ENCODE data around the gene PCP2. TPM values are rescaled to one million over a fixed set of nuclear protein-coding genes. Genes with fewer than 3 reads are reported as not detected.

The PCP2 gene
- total and polyA plus RNA-seq, 2 of the 13 experiments (the other 11 are each of a cell fraction or from before 2014, with no cell fraction given): 0.62 TPM; not detected in 1

DNA sequence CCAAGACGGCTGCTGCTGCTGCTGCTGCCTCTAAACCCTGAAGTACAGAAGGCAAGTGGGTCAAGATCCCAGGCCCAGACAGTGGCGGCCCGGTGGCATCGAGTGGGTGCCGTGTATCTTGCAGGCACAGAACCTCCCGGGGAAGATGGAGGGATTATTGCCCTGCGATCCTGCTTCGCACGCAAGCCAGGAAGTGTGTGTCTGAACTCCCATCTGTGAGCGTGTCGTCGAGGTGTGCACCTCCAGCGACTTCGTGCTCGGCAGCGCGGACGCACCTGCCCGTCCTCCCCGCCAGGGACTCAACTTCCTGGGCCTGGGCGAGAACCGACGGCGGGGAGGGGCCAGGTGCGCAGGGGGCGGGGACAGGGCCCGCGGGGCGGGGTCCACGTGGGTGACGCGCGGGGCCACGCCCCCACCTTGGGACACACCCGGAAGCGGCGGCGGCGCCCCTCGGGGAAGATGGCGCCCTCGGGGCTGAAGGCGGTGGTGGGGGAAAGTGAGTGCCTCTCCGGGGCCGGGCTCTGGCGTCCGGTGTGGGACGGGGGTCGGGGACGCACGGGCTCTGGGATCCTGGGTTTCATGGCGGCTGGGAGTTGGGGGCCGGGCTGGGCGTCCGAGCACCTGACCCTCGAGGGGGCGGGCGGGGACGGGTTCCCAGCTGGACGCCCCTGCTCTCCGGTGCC, 3.3 kb upstream of the PCP2 start, which contains the start of gene STXBP2 (continued):
- no peak for TF ChIP-seq ZNF460 (CRISPR knock-in tag; IDR thresholded peaks at IDR 0.05; ENCODE audit: borderline replicate concordance)
- TF ChIP-seq MIXL1 (CRISPR knock-in tag; IDR thresholded peaks at IDR 0.05): no peak
- TF ChIP-seq, protein P1, sequence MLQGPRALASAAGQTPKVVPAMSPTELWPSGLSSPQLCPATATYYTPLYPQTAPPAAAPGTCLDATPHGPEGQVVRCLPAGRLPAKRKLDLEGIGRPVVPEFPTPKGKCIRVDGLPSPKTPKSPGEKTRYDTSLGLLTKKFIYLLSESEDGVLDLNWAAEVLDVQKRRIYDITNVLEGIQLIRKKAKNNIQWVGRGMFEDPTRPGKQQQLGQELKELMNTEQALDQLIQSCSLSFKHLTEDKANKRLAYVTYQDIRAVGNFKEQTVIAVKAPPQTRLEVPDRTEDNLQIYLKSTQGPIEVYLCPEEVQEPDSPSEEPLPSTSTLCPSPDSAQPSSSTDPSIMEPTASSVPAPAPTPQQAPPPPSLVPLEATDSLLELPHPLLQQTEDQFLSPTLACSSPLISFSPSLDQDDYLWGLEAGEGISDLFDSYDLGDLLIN (CRISPR knock-in tag; IDR thresholded peaks at IDR 0.05; ENCODE audit: borderline replicate concordance): no peak
- no peak for TF ChIP-seq MTA3 (CRISPR knock-in tag; IDR thresholded peaks at IDR 0.05)
- TF ChIP-seq, protein P2, sequence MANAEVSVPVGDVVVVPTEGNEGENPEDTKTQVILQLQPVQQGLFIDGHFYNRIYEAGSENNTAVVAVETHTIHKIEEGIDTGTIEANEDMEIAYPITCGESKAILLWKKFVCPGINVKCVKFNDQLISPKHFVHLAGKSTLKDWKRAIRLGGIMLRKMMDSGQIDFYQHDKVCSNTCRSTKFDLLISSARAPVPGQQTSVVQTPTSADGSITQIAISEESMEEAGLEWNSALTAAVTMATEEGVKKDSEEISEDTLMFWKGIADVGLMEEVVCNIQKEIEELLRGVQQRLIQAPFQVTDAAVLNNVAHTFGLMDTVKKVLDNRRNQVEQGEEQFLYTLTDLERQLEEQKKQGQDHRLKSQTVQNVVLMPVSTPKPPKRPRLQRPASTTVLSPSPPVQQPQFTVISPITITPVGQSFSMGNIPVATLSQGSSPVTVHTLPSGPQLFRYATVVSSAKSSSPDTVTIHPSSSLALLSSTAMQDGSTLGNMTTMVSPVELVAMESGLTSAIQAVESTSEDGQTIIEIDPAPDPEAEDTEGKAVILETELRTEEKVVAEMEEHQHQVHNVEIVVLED (CRISPR knock-in tag; IDR thresholded peaks at IDR 0.05; ENCODE audit: borderline replicate concordance): 0 out of 2 replicates have a peak, but pooled peaks have one; percentile 46
- TF ChIP-seq KLF12 (CRISPR knock-in tag; IDR thresholded peaks at IDR 0.05; ENCODE audit: borderline replicate concordance): no peak
- TF ChIP-seq HDAC2 (CRISPR knock-in tag; IDR thresholded peaks at IDR 0.05): peak; percentile 17; the same call in 1 of the 2 replicates
- TF ChIP-seq ZNF446 (CRISPR knock-in tag; IDR thresholded peaks at IDR 0.05): 0 out of 2 replicates have a peak, but pooled peaks have one; percentile 70
- peak; percentile 57; the same call in 1 of the 2 replicates for TF ChIP-seq ZSCAN9 (CRISPR knock-in tag; IDR thresholded peaks at IDR 0.05; ENCODE audit: borderline replicate concordance)
- TF ChIP-seq ZNF329 (CRISPR knock-in tag; IDR thresholded peaks at IDR 0.05; ENCODE audit: low read depth): no peak
- no peak for TF ChIP-seq SMARCC2 (IDR thresholded peaks at IDR 0.05)
- TF ChIP-seq CHCHD3 (CRISPR knock-in tag; IDR thresholded peaks at IDR 0.05): peak; percentile 94; the same call in 1 of the 2 replicates
- peak; percentile 73; the same call in 1 of the 2 replicates for TF ChIP-seq BRD4 (CRISPR knock-in tag; IDR thresholded peaks at IDR 0.05)
- no peak for TF ChIP-seq NCOA2 (CRISPR knock-in tag; IDR thresholded peaks at IDR 0.05)
- TF ChIP-seq PAF1 (CRISPR knock-in tag; IDR thresholded peaks at IDR 0.05): no peak
- no peak for TF ChIP-seq RNF2 (conservative IDR thresholded peaks at IDR 0.05; ENCODE audit: low read depth)
- TF ChIP-seq ZEB1 (IDR thresholded peaks at IDR 0.05; ENCODE audit: insufficient replicate concordance, low read depth): peak; percentile 67
- TF ChIP-seq DNMT1 (CRISPR knock-in tag; IDR thresholded peaks at IDR 0.05): peak; percentile 68; the same call in 1 of the 2 replicates
- TF ChIP-seq ZSCAN30 (CRISPR knock-in tag; IDR thresholded peaks at IDR 0.05): no peak
- TF ChIP-seq MIER3 (CRISPR knock-in tag; IDR thresholded peaks at IDR 0.05; ENCODE audit: borderline replicate concordance): no peak
- TF ChIP-seq ELF1 (CRISPR knock-in tag; IDR thresholded peaks at IDR 0.05): peak; percentile 92
- no peak for TF ChIP-seq NCOR1 (IDR thresholded peaks at IDR 0.05; ENCODE audit: borderline replicate concordance, low read length)
- TF ChIP-seq, protein P3, sequence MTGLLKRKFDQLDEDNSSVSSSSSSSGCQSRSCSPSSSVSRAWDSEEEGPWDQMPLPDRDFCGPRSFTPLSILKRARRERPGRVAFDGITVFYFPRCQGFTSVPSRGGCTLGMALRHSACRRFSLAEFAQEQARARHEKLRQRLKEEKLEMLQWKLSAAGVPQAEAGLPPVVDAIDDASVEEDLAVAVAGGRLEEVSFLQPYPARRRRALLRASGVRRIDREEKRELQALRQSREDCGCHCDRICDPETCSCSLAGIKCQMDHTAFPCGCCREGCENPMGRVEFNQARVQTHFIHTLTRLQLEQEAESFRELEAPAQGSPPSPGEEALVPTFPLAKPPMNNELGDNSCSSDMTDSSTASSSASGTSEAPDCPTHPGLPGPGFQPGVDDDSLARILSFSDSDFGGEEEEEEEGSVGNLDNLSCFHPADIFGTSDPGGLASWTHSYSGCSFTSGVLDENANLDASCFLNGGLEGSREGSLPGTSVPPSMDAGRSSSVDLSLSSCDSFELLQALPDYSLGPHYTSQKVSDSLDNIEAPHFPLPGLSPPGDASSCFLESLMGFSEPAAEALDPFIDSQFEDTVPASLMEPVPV (CRISPR knock-in tag; IDR thresholded peaks at IDR 0.05): peak; percentile 85
- peak; percentile 66; the same call in 1 of the 2 replicates for TF ChIP-seq ZNF563 (CRISPR knock-in tag; IDR thresholded peaks at IDR 0.05)
- TF ChIP-seq SIN3A (IDR thresholded peaks at IDR 0.05; ENCODE audit: borderline replicate concordance, low read depth, low read length): peak; percentile 64; the same call in 1 of the 2 replicates
- no peak for TF ChIP-seq PCBP2 (optimal IDR thresholded peaks at IDR 0.05; ENCODE audit: low read depth, low read length, poor library complexity, severe bottlenecking)
- no peak for TF ChIP-seq PPARG (CRISPR knock-in tag; conservative IDR thresholded peaks at IDR 0.05)
- TF ChIP-seq HOXA5 (CRISPR knock-in tag; IDR thresholded peaks at IDR 0.05): no peak
